Endodermal cell (in vitro differentiated cells): Measurements from ENCODE around the gene MRPL22. TPM values are rescaled to one million over a fixed set of nuclear protein-coding genes. Genes with fewer than 3 reads are reported as not detected.

Source experiments
- DNase-seq: peaks from one replicate; pipeline ENCODE4 v3.0.0-alpha.2; 2017
- H3K27ac ChIP-seq: 2 replicates; pipeline ENCODE4 v1.5.1; 2013; ENCODE audit warnings: mild to moderate bottlenecking, low read depth, low read length, moderate library complexity
- H3K27me3 ChIP-seq: 2 replicates; pipeline ENCODE4 v1.6.1; 2013; ENCODE audit warnings: mild to moderate bottlenecking, low read length, moderate library complexity; ENCODE audit not compliant: insufficient read depth, control insufficient read depth, poor library complexity, severe bottlenecking
- H3K36me3 ChIP-seq: 2 replicates; pipeline ENCODE4 v1.7.0; 2013; ENCODE audit warnings: mild to moderate bottlenecking, low read length, moderate library complexity; ENCODE audit not compliant: control insufficient read depth, insufficient read depth
- H3K4me1 ChIP-seq: one replicate; pipeline ENCODE4 v1.7.0; 2013; ENCODE audit warnings: low read length; ENCODE audit not compliant: control insufficient read depth, insufficient read depth
- H3K4me3 ChIP-seq: 2 replicates; pipeline ENCODE4 v1.5.1; 2013; ENCODE audit warnings: mild to moderate bottlenecking, low read length, moderate library complexity
- H3K9ac ChIP-seq: 2 replicates; pipeline ENCODE4 v1.6.1; 2013; ENCODE audit warnings: mild to moderate bottlenecking, low read length, moderate library complexity; ENCODE audit not compliant: poor library complexity, severe bottlenecking; ENCODE audit errors: extremely low read depth
- H3K9me3 ChIP-seq: 2 replicates; pipeline ENCODE4 v1.6.1; 2013; ENCODE audit warnings: mild to moderate bottlenecking, low read length, moderate library complexity; ENCODE audit not compliant: control insufficient read depth
- H3K27ac Mint-ChIP-seq: 2 replicates; pipeline ENCODE4 v1.8.0; 2020; ENCODE audit warnings: mixed read lengths
- H3K27me3 Mint-ChIP-seq: 2 replicates; pipeline ENCODE4 v1.8.0; 2021; ENCODE audit warnings: mild to moderate bottlenecking, mixed read lengths; ENCODE audit not compliant: insufficient read depth
- H3K36me3 Mint-ChIP-seq: 2 replicates; pipeline ENCODE4 v1.8.0; 2020; ENCODE audit warnings: low read depth, mixed read lengths
- H3K4me1 Mint-ChIP-seq: 2 replicates; pipeline ENCODE4 v1.8.0; 2020; ENCODE audit warnings: mixed read lengths
- H3K4me3 Mint-ChIP-seq: 2 replicates; pipeline ENCODE4 v1.8.0; 2020; ENCODE audit warnings: mild to moderate bottlenecking, moderate library complexity, mixed read lengths
- H3K9me3 Mint-ChIP-seq: 2 replicates; pipeline ENCODE4 v1.8.0; 2020; ENCODE audit warnings: mild to moderate bottlenecking, mixed read lengths
- WGBS, 2 experiments: methylation state at CpG; one replicate each; pipeline versions ENCODE4 v1.1.5 to v1.1.7; 2013; ENCODE audit warnings: missing lambda C conversion rate in 2 of 2, mixed read lengths in 1 of 2; ENCODE audit not compliant: insufficient coverage in 1 of 2, insufficient read length in 1 of 2; 5-methylcytosine and 5-hydroxymethylcytosine counted together
- total RNA-seq, 2 donors: library from RNA; stranded (reverse); fragmentation: NEBNext Ultra II Directional in 1 of 2; extraction: Animal tissue kit (Norgen Biotek cat#: 25700) in 1 of 2; gene quantifications; 2 replicates in 1 of 2; 3 replicates in 1 of 2; pipeline ENCODE4 v1.2.1, GENCODE V29; 2021
- TF ChIP-seq, protein P1 (sequence below): fragments of 200-600 bp; sonication (generic); conservative IDR thresholded peaks from 2 replicates; pipeline ENCODE4 v1.5.0; 2021; ENCODE audit warnings: antibody characterized with exemption, mild to moderate bottlenecking

Gene MRPL22
- total RNA-seq, 2 donors from 2014 or later: 84.3 to 96.6 TPM

DNA sequence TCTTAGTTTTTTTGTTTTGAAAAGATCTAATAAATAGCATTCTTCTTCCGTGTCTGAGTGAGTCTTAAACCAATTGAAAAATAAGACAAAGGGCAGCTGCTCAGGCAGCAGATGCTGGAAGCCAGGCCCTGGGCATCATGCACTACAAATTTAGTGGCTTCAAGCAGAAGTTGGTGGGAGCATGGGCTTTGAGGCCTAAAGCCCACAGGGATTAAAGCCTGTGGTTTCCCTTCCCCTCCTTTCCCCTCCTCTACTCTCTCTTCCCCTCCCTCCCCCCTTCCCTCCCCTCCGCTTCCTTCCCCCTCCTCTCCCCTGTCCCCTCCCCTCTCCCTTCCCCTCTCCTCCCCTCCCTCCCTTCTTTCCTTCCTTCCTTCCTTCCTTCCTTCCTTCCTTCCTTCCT, 52.6 kb downstream of the MRPL22 start:
- Mint-ChIP-seq H3K9me3 (peaks cover 3% of the 10 kb centered on the region), H3K27me3 (no peaks in the 10 kb centered on the region), H3K36me3 (no peaks in the 10 kb centered on the region), H3K27ac (no peak overlapping the region), H3K4me3 (no peak overlapping the region), H3K4me1 (no peaks in the 10 kb centered on the region)
- no peaks in the 10 kb centered on the region for H3K27me3 ChIP-seq
- 86 to 94% methylated on average over 1 of the region's 2 CpGs for WGBS, 2 experiments
- no peaks in the 10 kb centered on the region for H3K36me3 ChIP-seq
- H3K9me3 ChIP-seq: no peaks in the 10 kb centered on the region
- no peak overlapping the region for H3K27ac ChIP-seq
- TF ChIP-seq, protein P1, sequence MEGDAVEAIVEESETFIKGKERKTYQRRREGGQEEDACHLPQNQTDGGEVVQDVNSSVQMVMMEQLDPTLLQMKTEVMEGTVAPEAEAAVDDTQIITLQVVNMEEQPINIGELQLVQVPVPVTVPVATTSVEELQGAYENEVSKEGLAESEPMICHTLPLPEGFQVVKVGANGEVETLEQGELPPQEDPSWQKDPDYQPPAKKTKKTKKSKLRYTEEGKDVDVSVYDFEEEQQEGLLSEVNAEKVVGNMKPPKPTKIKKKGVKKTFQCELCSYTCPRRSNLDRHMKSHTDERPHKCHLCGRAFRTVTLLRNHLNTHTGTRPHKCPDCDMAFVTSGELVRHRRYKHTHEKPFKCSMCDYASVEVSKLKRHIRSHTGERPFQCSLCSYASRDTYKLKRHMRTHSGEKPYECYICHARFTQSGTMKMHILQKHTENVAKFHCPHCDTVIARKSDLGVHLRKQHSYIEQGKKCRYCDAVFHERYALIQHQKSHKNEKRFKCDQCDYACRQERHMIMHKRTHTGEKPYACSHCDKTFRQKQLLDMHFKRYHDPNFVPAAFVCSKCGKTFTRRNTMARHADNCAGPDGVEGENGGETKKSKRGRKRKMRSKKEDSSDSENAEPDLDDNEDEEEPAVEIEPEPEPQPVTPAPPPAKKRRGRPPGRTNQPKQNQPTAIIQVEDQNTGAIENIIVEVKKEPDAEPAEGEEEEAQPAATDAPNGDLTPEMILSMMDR: no peak
- H3K4me3 ChIP-seq: no peak overlapping the region
- no peak overlapping the region for H3K9ac ChIP-seq
- no peak for DNase-seq
- no peaks in the 10 kb centered on the region for H3K4me1 ChIP-seq

DNA sequence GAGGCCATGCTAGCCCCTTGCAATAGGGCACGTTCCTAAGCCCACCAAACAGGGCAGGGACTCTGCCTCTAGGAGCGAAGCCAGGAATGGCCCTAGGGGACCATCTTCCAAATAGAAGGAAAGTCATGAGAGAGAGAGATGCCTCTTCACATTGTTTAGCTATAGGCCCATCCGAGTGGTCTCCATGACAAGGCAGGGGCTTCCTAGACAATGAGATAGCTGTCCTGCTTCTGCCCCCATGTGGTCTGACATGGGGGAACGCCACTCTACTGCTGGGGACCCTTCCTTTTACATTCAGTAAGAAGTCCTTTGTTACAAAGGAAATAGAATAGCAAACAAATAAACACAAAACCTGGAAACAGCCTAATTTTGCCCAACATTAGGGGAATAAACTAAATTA, 54.8 kb downstream of the MRPL22 start:
- Mint-ChIP-seq H3K4me1 (no peaks in the 10 kb centered on the region), H3K27me3 (peaks cover 2% of the 10 kb centered on the region), H3K27ac (no peak overlapping the region), H3K4me3 (no peak overlapping the region), H3K36me3 (peaks cover 2% of the 10 kb centered on the region), H3K9me3 (peaks cover 8% of the 10 kb centered on the region)
- Histone ChIP-seq H3K36me3 (no peaks in the 10 kb centered on the region), H3K9ac (no peak overlapping the region), H3K4me3 (no peak overlapping the region), H3K27ac (no peak overlapping the region), H3K27me3 (no peaks in the 10 kb centered on the region), H3K9me3 (no peaks in the 10 kb centered on the region), H3K4me1 (no peaks in the 10 kb centered on the region)
- 68 to 78% methylated on average over 3 to 4 of the region's 4 CpGs for WGBS, 2 experiments
- DNase-seq: peak; percentile 76
- TF ChIP-seq, protein P1: peak; percentile 76

DNA sequence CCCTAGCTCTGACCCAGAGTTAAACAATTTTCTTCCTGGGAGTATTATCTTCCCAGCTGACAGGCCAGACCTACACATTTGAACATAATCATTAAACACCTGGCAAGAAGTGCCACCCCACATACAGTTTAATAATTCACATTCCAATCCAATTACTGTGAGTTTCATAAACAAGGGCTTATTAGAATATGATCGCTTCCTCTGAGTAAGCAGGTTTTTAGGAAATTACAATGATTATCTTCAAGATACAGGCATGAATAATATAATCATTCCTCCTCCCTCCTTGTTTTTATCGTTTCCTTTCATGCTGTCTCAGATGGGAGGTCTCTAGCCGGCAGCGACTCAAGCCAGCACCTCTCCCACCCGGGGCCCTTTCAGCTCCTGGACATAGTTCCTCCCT, 56.9 kb downstream of the MRPL22 start:
- no peak for DNase-seq
- TF ChIP-seq, protein P1: no peak
- Histone ChIP-seq H3K36me3 (no peaks in the 10 kb centered on the region), H3K9me3 (no peaks in the 10 kb centered on the region), H3K4me1 (no peaks in the 10 kb centered on the region), H3K27me3 (no peaks in the 10 kb centered on the region), H3K27ac (no peak overlapping the region), H3K4me3 (no peak overlapping the region), H3K9ac (no peak overlapping the region)
- Mint-ChIP-seq H3K4me1 (no peaks in the 10 kb centered on the region), H3K27me3 (peaks cover 2% of the 10 kb centered on the region), H3K27ac (no peak overlapping the region), H3K36me3 (peaks cover 2% of the 10 kb centered on the region), H3K4me3 (no peak overlapping the region), H3K9me3 (peaks cover 8% of the 10 kb centered on the region)
- 80 to 93% methylated on average over 1 to 5 of the region's 5 CpGs for WGBS, 2 experiments
